HG02943 (cell line): ENCODE measurements around the gene PFKM.
"Not testable (repeated sequence)": the region's sequence is repeated elsewhere in the genome, so short reads cannot be mapped to it uniquely, and the experiment has no call there.

Experiments
- ATAC-seq: cut with Tn5 transposase; IDR thresholded peaks from one replicate; pipeline ENCODE4 v1.9.1; 2021; ENCODE audit warnings: mild to moderate bottlenecking, low read depth, moderate library complexity; ENCODE audit not compliant: unreplicated experiment

Gene PFKM

GRCh38 chr12:48110691-48111311 lies 8.4 kb upstream of the PFKM start:
- ATAC-seq, result no peak

GRCh38 chr12:48111312-48111693 lies 7.9 kb upstream of the PFKM start:
- ATAC-seq, result not testable (repeated sequence)

- no peak for ATAC-seq
These were observed 3.2 kb upstream of the PFKM start for GRCh38 chr12:48115957-48116356.

- ATAC-seq, result no peak
These were observed 786 bp upstream of the PFKM start for GRCh38 chr12:48118284-48118871.

GRCh38 chr12:48119834-48120195 lies 651 bp downstream of the PFKM start:
- ATAC-seq, result no peak

GRCh38 chr12:48121522-48121921 lies 2.4 kb downstream of the PFKM start:
- ATAC-seq, result no peak

- ATAC-seq, result no peak
These were observed 3.1 kb downstream of the PFKM start for GRCh38 chr12:48122065-48122834.

- ATAC-seq, result no peak
These were observed 4.0 kb downstream of the PFKM start for GRCh38 chr12:48123169-48123568.

- ATAC-seq, result not testable (repeated sequence)
These were observed 6.4 kb downstream of the PFKM start for GRCh38 chr12:48125542-48125941.

GRCh38 chr12:48125985-48126384 lies 6.8 kb downstream of the PFKM start:
- ATAC-seq, result no peak

GRCh38 chr12:48126953-48127630 lies 7.9 kb downstream of the PFKM start:
- ATAC-seq, result no peak

GRCh38 chr12:48128800-48129199 lies 9.6 kb downstream of the PFKM start:
- ATAC-seq, result no peak

GRCh38 chr12:48129376-48129775 lies 10.2 kb downstream of the PFKM start:
- no peak for ATAC-seq

GRCh38 chr12:48131517-48131916 lies 12.4 kb downstream of the PFKM start:
- ATAC-seq, result no peak

GRCh38 chr12:48132826-48133225 lies 13.7 kb downstream of the PFKM start:
- ATAC-seq, result no peak

- no peak for ATAC-seq
These were observed 15.9 kb downstream of the PFKM start for GRCh38 chr12:48135027-48135426.

- no peak for ATAC-seq
These were observed 23.9 kb downstream of the PFKM start for GRCh38 chr12:48142818-48143674.

- ATAC-seq, result no peak
These were observed 24.7 kb downstream of the PFKM start for GRCh38 chr12:48143898-48144297.

- ATAC-seq, result no peak
These were observed 26.8 kb downstream of the PFKM start for GRCh38 chr12:48145981-48146380.

- no peak for ATAC-seq
These were observed 32.1 kb downstream of the PFKM start for GRCh38 chr12:48151103-48151771.
